ENCODE measurements around the gene CBFB.

- TF ChIP-seq POLR2A (IDR thresholded peaks at IDR 0.05) (no peak), CTCF (IDR thresholded peaks at IDR 0.05) (no peak)
Measured at GRCh38 chr16:67093098-67093726, 64.3 kb downstream of the CBFB start.

Measured in transverse colon (tissue), 3 donors.